ENCODE data around the gene GRK5. TPM values are rescaled to one million over a fixed set of nuclear protein-coding genes. Genes with fewer than 3 reads are reported as not detected.

The GRK5 gene
- total RNA-seq, 1 experiment from 2014 or later: 29.0 TPM

- TF ChIP-seq CTCF (IDR thresholded peaks at IDR 0.05): peak; percentile 80
- no peak for TF ChIP-seq POLR2AphosphoS5 (IDR thresholded peaks at IDR 0.05; ENCODE audit: low read depth, low read length)
- in situ Hi-C loops (cut with HindIII; ENCODE audit: low pct_unique_long_range_greater_than_20kb, low sequenced_read_pairs) (no loop called here), intact Hi-C loops (cut with micrococcal nuclease; ENCODE audit: unreplicated experiment) (loop anchor here (5.0 kb wide), 2 partner anchors 42 to 82 kb away; no protein-coding TSS in a partner anchor)
- H3K9me3 ChIP-seq (ENCODE audit: control insufficient read depth, insufficient read depth, low read depth, low read length): no peaks in the 10 kb centered on the region
- H3K36me3 ChIP-seq (ENCODE audit: control insufficient read depth, insufficient read depth, low read length): no peaks in the 10 kb centered on the region
- no TSS peak for BruUV-seq (replicated peaks)
- H3K4me1 ChIP-seq (ENCODE audit: control insufficient read depth, insufficient read depth, low read length): peaks cover 41% of the 10 kb centered on the region
- CTCF ChIA-PET: interaction anchor here (0.6 to 1.3 kb wide), 10 partner anchors 10 to 1127 kb away, joined by 3 to 17 read pairs (median 5); no protein-coding TSS in a partner anchor
- peak overlapping the region; percentile 80 to 94 for H3K4me3 ChIP-seq (ENCODE audit: low read depth in 2 of 2, low read length in 2 of 2)
- DNase-seq (ENCODE audit: low read depth, low spot score) (no peak), ATAC-seq (no peak)
- peak overlapping the region; percentile 79 for H3K27ac ChIP-seq (ENCODE audit: low read length)
- no peaks in the 10 kb centered on the region for H3K27me3 ChIP-seq (ENCODE audit: control insufficient read depth, insufficient read depth, low read length)
- POLR2A ChIA-PET: interaction anchor here (0.6 kb wide), 2 partner anchors 26 to 333 kb away, joined by 3 to 6 read pairs; partner anchors contain the start of gene RGS10
Measured at GRCh38 chr10:119209736-119210355, 2.5 kb downstream of the GRK5 start.

- ChIA-PET CTCF (no interaction called here), POLR2A (no interaction called here)
- in situ Hi-C loops (cut with HindIII; ENCODE audit: low pct_unique_long_range_greater_than_20kb, low sequenced_read_pairs) (no loop called here), intact Hi-C loops (cut with micrococcal nuclease; ENCODE audit: unreplicated experiment) (no loop called here)
- Histone ChIP-seq H3K27me3 (ENCODE audit: control insufficient read depth, insufficient read depth, low read length) (no peaks in the 10 kb centered on the region), H3K27ac (ENCODE audit: low read length) (peak overlapping the region; percentile 79), H3K36me3 (ENCODE audit: control insufficient read depth, insufficient read depth, low read length) (no peaks in the 10 kb centered on the region), H3K4me1 (ENCODE audit: control insufficient read depth, insufficient read depth, low read length) (peaks cover 45% of the 10 kb centered on the region), H3K9me3 (ENCODE audit: control insufficient read depth, insufficient read depth, low read depth, low read length) (no peaks in the 10 kb centered on the region), H3K4me3 (ENCODE audit: low read depth in 2 of 2, low read length in 2 of 2) (no peak overlapping the region; a peak in 1 of 4 replicates)
- BruUV-seq (replicated peaks): no TSS peak
- no peak for DNase-seq (ENCODE audit: low read depth, low spot score)
- no peak for ATAC-seq
- TF ChIP-seq TCF7L2 (IDR thresholded peaks at IDR 0.05; ENCODE audit: low read depth, low read length) (no peak), POLR2AphosphoS5 (IDR thresholded peaks at IDR 0.05; ENCODE audit: low read depth, low read length) (no peak), CTCF (IDR thresholded peaks at IDR 0.05) (no peak), REST (IDR thresholded peaks at IDR 0.05; ENCODE audit: insufficient read depth in 1 of 2, low read depth in 2 of 2, low read length in 1 of 2) (no peak), SIN3A (IDR thresholded peaks at IDR 0.05; ENCODE audit: borderline replicate concordance, insufficient read depth, low read depth, low read length) (no peak)
Measured at GRCh38 chr10:119210633-119211032, 3.3 kb downstream of the GRK5 start.

Data from Panc1 (cell line).